Mononuclear cell (primary cell): ENCODE results near the gene MYBL2. TPM values are rescaled to one million over a fixed set of nuclear protein-coding genes. Genes with fewer than 3 reads are reported as not detected.

Experiments used
- total RNA-seq: library from RNA; depleted of rRNA; stranded (reverse); fragments of >200 nt; gene quantifications from one replicate; pipeline ENCODE4 v1.2.3, GENCODE V29; 2012

MYBL2 gene
- total RNA-seq, 1 donor: 0.21 TPM

Other genes starting within 250 kb of the MYBL2 start
- gene SRSF6, start 209.2 kb upstream of the MYBL2 start, total RNA-seq: 124 TPM
- 8.0 TPM for gene L3MBTL1, start 159.4 kb upstream of the MYBL2 start, total RNA-seq
- gene SGK2, start 108.1 kb upstream of the MYBL2 start, total RNA-seq: 0.10 TPM
- gene IFT52, start 76.2 kb upstream of the MYBL2 start, total RNA-seq: 18.8 TPM
- gene GTSF1L, start 59.9 kb downstream of the MYBL2 start, total RNA-seq: not detected
- 0.21 TPM for gene TOX2, start 247.7 kb downstream of the MYBL2 start, total RNA-seq